ENCODE measurements around the gene CATSPERB. TPM values are rescaled to one million over a fixed set of nuclear protein-coding genes. Genes with fewer than 3 reads are reported as not detected.

Gene CATSPERB
- total RNA-seq, 4 donors from 2014 or later: 0.93 to 4.8 (median 1.5) TPM

GRCh38 chr14:91533623-91534022, 198.3 kb downstream of the CATSPERB start:
- no peak overlapping the region for H3K4me3 ChIP-seq
- no peaks in the 10 kb centered on the region for H3K4me1 ChIP-seq
- TF ChIP-seq CTCF (IDR thresholded peaks at IDR 0.05) (no peak), POLR2A (IDR thresholded peaks at IDR 0.05) (no peak), EP300 (IDR thresholded peaks at IDR 0.05) (no peak), POLR2AphosphoS5 (IDR thresholded peaks at IDR 0.05) (no peak)
- WGBS, 2 donors (ENCODE audit: low coverage in 1 of 2): 47 to 64% methylated on average over 3 of the region's 3 CpGs
- H3K27me3 ChIP-seq: peaks cover 11% of the 10 kb centered on the region
- H3K27ac ChIP-seq: no peak overlapping the region
- no peaks in the 10 kb centered on the region for H3K9me3 ChIP-seq
- ATAC-seq: no peak
- no peaks in the 10 kb centered on the region for H3K36me3 ChIP-seq

Small RNA genes within 50 kb of the gene (small RNA-seq; reads per million reads assigned to genes)
- gene AL133373.1: 0 reads per million in 4 donors
- 0 reads per million in 4 donors for gene POLR3GP1
- 0 reads per million in 4 donors for gene RF00012

Other genes with a start within 250 kb of the CATSPERB start
- gene PPP4R3A, start 221.8 kb downstream of the CATSPERB start, total RNA-seq: 100 to 1,000 TPM in 1 of 4 donors, 10 to 100 TPM in 3; 66.5 to 108 (median 77.4) TPM
- gene TC2N, start 135.4 kb upstream of the CATSPERB start, total RNA-seq: 10 to 100 TPM; 19.9 to 38.6 (median 29.2) TPM
- 100 to 1,000 TPM in 2 of 4 donors, 10 to 100 TPM in 2; 77.7 to 186 (median 127) TPM for gene FBLN5, start 215.6 kb upstream of the CATSPERB start, total RNA-seq